Vagina (tissue), 2 donors: ENCODE results near the gene HSPD1. TPM values are rescaled to one million over a fixed set of nuclear protein-coding genes. Genes with fewer than 3 reads are reported as not detected.

Source experiments
- DNase-seq, 2 donors: peaks; one replicate each; pipeline ENCODE4 v3.0.0-alpha.2; 2017; ENCODE audit errors: extremely low spot score in 2 of 2
- H3K27ac ChIP-seq: fragments of 200-600 bp; sonication (generic); one replicate; pipeline ENCODE4 v1.5.1; 2019
- H3K27me3 ChIP-seq: fragments of 200-600 bp; sonication (generic); one replicate; pipeline ENCODE4 v1.5.1; 2019
- H3K36me3 ChIP-seq, 2 donors: fragments of 200-600 bp; sonication (generic); one replicate each; pipeline ENCODE4 v1.5.1; 2017 to 2019
- H3K4me1 ChIP-seq: fragments of 200-600 bp; sonication (generic); one replicate; pipeline ENCODE4 v1.5.1; 2019
- H3K4me3 ChIP-seq, 2 donors: fragments of 200-600 bp; sonication (generic); 1 replicate in 1 of 2; 2 replicates in 1 of 2; pipeline ENCODE4 v1.5.1; 2016 to 2019
- H3K9me3 ChIP-seq: fragments of 200-600 bp; sonication (generic); one replicate; pipeline ENCODE4 v1.5.1; 2019
- CTCF ChIP-seq, 3 experiments: fragments of 450-650 bp in 2 of 3; fragments of 200-600 bp in 1 of 3; sonication (generic) in 1 of 3; IDR thresholded peaks; one replicate each; pipeline ENCODE4 v1.5.1; 2017 to 2019; ENCODE audit warnings: antibody characterized with exemption in 3 of 3, mild to moderate bottlenecking in 2 of 3, moderate library complexity in 2 of 3
- POLR2A ChIP-seq, 2 donors: fragments of 450-650 bp; IDR thresholded peaks; one replicate each; pipeline ENCODE4 v1.6.1; 2017; ENCODE audit warnings: antibody characterized with exemption in 2 of 2, mild to moderate bottlenecking in 2 of 2, moderate library complexity in 2 of 2
- POLR2AphosphoS5 ChIP-seq, 2 donors: sonication (generic); formaldehyde crosslinking; IDR thresholded peaks; one replicate each; pipeline ENCODE4 v1.9.0; 2017; ENCODE audit warnings: antibody characterized with exemption in 2 of 2, mild to moderate bottlenecking in 2 of 2, low read depth in 1 of 2; ENCODE audit not compliant: insufficient read depth in 1 of 2
- intact Hi-C: fragments of 100-400 bp; cut with DNase I; formaldehyde crosslinking; loops from one replicate; pipeline ENCODE4 v1.15.1; 2023
- total RNA-seq: library from RNA; depleted of rRNA; stranded (reverse); fragments of >200 nt; gene quantifications from one replicate; pipeline ENCODE4 v1.2.3, GENCODE V29; 2016

The HSPD1 gene
- total RNA-seq, 1 donor from 2014 or later, result 127 TPM

GRCh38 chr2:197515315-197515738, 15.7 kb upstream of the HSPD1 start:
- TF ChIP-seq CTCF (IDR thresholded peaks at IDR 0.05), result no peak
- no peak for TF ChIP-seq POLR2AphosphoS5 (IDR thresholded peaks at IDR 0.05; ENCODE audit: insufficient read depth in 1 of 2, low read depth in 1 of 2)
- no peak for TF ChIP-seq POLR2A (IDR thresholded peaks at IDR 0.05)
- H3K27ac ChIP-seq, result peak overlapping the region; percentile 93

GRCh38 chr2:197514754-197515153, 15.1 kb upstream of the HSPD1 start:
- H3K4me1 ChIP-seq, result peaks cover 33% of the 10 kb centered on the region
- TF ChIP-seq POLR2A (IDR thresholded peaks at IDR 0.05) (no peak), POLR2AphosphoS5 (IDR thresholded peaks at IDR 0.05; ENCODE audit: insufficient read depth in 1 of 2, low read depth in 1 of 2) (no peak), CTCF (IDR thresholded peaks at IDR 0.05) (no peak)
- peak overlapping the region; percentile 93 for H3K27ac ChIP-seq
- no peak overlapping the region for H3K4me3 ChIP-seq
- no peaks in the 10 kb centered on the region for H3K27me3 ChIP-seq
- H3K9me3 ChIP-seq, result no peaks in the 10 kb centered on the region
- no peak for DNase-seq
- no peaks in the 10 kb centered on the region for H3K36me3 ChIP-seq
- intact Hi-C loops, result no loop called here

More at GRCh38 chr2:197515315-197515738, 15.7 kb upstream of the HSPD1 start:
- no peaks in the 10 kb centered on the region for H3K27me3 ChIP-seq
- H3K36me3 ChIP-seq, result no peaks in the 10 kb centered on the region
- H3K4me1 ChIP-seq, result peaks cover 33% of the 10 kb centered on the region
- H3K4me3 ChIP-seq, result peak overlapping the region; percentile 76 to 91
- intact Hi-C loops, result no loop called here
- no peak for DNase-seq
- H3K9me3 ChIP-seq, result no peaks in the 10 kb centered on the region

- Histone ChIP-seq H3K4me3 (no peak overlapping the region), H3K4me1 (peaks cover 27% of the 10 kb centered on the region), H3K27ac (no peak overlapping the region), H3K36me3 (no peaks in the 10 kb centered on the region), H3K27me3 (no peaks in the 10 kb centered on the region), H3K9me3 (no peaks in the 10 kb centered on the region)
- DNase-seq, result no peak
- intact Hi-C loops, result no loop called here
- TF ChIP-seq POLR2A (IDR thresholded peaks at IDR 0.05), result no peak
- TF ChIP-seq POLR2AphosphoS5 (IDR thresholded peaks at IDR 0.05; ENCODE audit: insufficient read depth in 1 of 2, low read depth in 1 of 2), result no peak
- no peak for TF ChIP-seq CTCF (IDR thresholded peaks at IDR 0.05)
These were observed 14.3 kb upstream of the HSPD1 start for GRCh38 chr2:197513915-197514314.

GRCh38 chr2:197506658-197507057, 7.0 kb upstream of the HSPD1 start:
- TF ChIP-seq CTCF (IDR thresholded peaks at IDR 0.05), result no peak
- no peak for TF ChIP-seq POLR2A (IDR thresholded peaks at IDR 0.05)
- TF ChIP-seq POLR2AphosphoS5 (IDR thresholded peaks at IDR 0.05; ENCODE audit: insufficient read depth in 1 of 2, low read depth in 1 of 2), result no peak
- no peak for DNase-seq
- H3K27ac ChIP-seq, result no peak overlapping the region
- no peak overlapping the region for H3K4me3 ChIP-seq
- H3K27me3 ChIP-seq, result no peaks in the 10 kb centered on the region
- peaks cover 0 to 10% of the 10 kb centered on the region in 2 donors for H3K36me3 ChIP-seq
- intact Hi-C loops, result loop anchor here (10.0 kb wide), 1 partner anchor 198 kb away; the partner anchor contains the start of gene MARS2
- H3K9me3 ChIP-seq, result no peaks in the 10 kb centered on the region
- peaks cover 9% of the 10 kb centered on the region for H3K4me1 ChIP-seq

- Histone ChIP-seq H3K36me3 (peaks cover 0 to 10% of the 10 kb centered on the region in 2 donors), H3K4me1 (peaks cover 19% of the 10 kb centered on the region), H3K27ac (no peak overlapping the region), H3K27me3 (no peaks in the 10 kb centered on the region), H3K9me3 (no peaks in the 10 kb centered on the region), H3K4me3 (no peak overlapping the region)
- no peak for DNase-seq
- intact Hi-C loops, result loop anchor here (5.0 to 10.0 kb wide), 2 partner anchors 52 to 200 kb away; partner anchors contain the start of genes COQ10B and MARS2
- TF ChIP-seq POLR2AphosphoS5 (IDR thresholded peaks at IDR 0.05; ENCODE audit: insufficient read depth in 1 of 2, low read depth in 1 of 2) (no peak), POLR2A (IDR thresholded peaks at IDR 0.05) (no peak), CTCF (IDR thresholded peaks at IDR 0.05) (no peak)
These were observed 4.9 kb upstream of the HSPD1 start for GRCh38 chr2:197504512-197504911.
